ENCODE data around the gene KLKB1. TPM values are rescaled to one million over a fixed set of nuclear protein-coding genes. Genes with fewer than 3 reads are reported as not detected.

The KLKB1 gene
- total RNA-seq, 4 donors from 2014 or later, result 0.81 to 3.1 (median 1.1) TPM

- Histone ChIP-seq H3K27me3 (peaks cover 7% of the 10 kb centered on the region), H3K9me3 (no peaks in the 10 kb centered on the region), H3K4me1 (no peaks in the 10 kb centered on the region), H3K36me3 (no peaks in the 10 kb centered on the region), H3K27ac (no peak overlapping the region), H3K4me3 (no peak overlapping the region)
- no peak for ATAC-seq
- WGBS, 2 donors (ENCODE audit: low coverage in 1 of 2), result 85% methylated on average over 10 to 12 of the region's 12 CpGs
- no peak for TF ChIP-seq CTCF (IDR thresholded peaks at IDR 0.05)
- TF ChIP-seq POLR2A (IDR thresholded peaks at IDR 0.05), result no peak
- no peak for TF ChIP-seq EP300 (IDR thresholded peaks at IDR 0.05)
- TF ChIP-seq POLR2AphosphoS5 (IDR thresholded peaks at IDR 0.05), result no peak
Measured at GRCh38 chr4:186285147-186285546, 57.8 kb downstream of the KLKB1 start.

GRCh38 chr4:186286581-186286980 lies 59.3 kb downstream of the KLKB1 start:
- 78 to 83% methylated on average over 3 of the region's 3 CpGs for WGBS, 2 donors (ENCODE audit: low coverage in 1 of 2)
- TF ChIP-seq CTCF (IDR thresholded peaks at IDR 0.05) (no peak), EP300 (IDR thresholded peaks at IDR 0.05) (no peak), POLR2AphosphoS5 (IDR thresholded peaks at IDR 0.05) (no peak)
- peaks cover 7% of the 10 kb centered on the region for H3K27me3 ChIP-seq
- H3K4me1 ChIP-seq, result no peaks in the 10 kb centered on the region
- no peak for ATAC-seq
- H3K4me3 ChIP-seq, result no peak overlapping the region
- no peak overlapping the region for H3K27ac ChIP-seq
- H3K9me3 ChIP-seq, result no peaks in the 10 kb centered on the region
- H3K36me3 ChIP-seq, result no peaks in the 10 kb centered on the region

DNA sequence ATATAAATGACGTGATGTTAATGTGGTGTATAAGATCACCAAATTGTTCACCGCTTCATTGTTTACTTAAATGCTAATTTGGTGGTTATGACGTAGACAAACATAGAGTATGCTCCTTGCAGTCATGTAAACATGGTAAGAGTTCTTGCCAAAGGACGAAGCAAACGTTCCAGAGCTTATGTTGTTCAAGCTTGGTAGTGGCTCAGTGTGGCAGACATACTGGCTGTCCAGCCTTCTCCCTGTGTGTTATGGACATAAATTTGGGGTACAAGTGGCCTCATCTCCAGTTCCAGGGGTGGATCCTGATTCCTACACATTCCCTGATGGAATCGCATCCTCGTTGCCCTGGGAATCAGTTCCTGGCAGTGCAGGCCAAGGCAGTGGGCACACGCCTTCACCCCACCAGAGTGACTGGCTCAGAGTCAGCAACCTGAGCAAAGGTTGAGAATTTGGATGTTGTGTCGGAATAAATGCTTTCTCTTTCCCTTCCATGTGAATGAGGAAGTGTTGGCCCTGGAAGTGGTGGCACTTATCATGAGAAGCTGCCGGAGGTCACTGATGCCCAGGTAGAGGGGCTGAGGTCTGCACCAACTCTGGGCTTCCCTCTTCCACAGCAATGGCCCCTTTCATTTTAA lies 64.1 kb downstream of the KLKB1 start:
- 75 to 83% methylated on average over 5 to 9 of the region's 10 CpGs for WGBS, 2 donors (ENCODE audit: low coverage in 1 of 2)

GRCh38 chr4:186294160-186294559 lies 66.9 kb downstream of the KLKB1 start:
- Histone ChIP-seq H3K4me1 (no peaks in the 10 kb centered on the region), H3K27ac (no peak overlapping the region), H3K4me3 (no peak overlapping the region), H3K9me3 (no peaks in the 10 kb centered on the region), H3K27me3 (peaks cover 25% of the 10 kb centered on the region), H3K36me3 (no peaks in the 10 kb centered on the region)
- TF ChIP-seq POLR2AphosphoS5 (IDR thresholded peaks at IDR 0.05) (no peak), CTCF (IDR thresholded peaks at IDR 0.05) (no peak), EP300 (IDR thresholded peaks at IDR 0.05) (no peak), POLR2A (IDR thresholded peaks at IDR 0.05) (no peak)
- WGBS, 2 donors (ENCODE audit: low coverage in 1 of 2), result 82 to 96% methylated on average over 3 to 7 of the region's 9 CpGs
- no peak for ATAC-seq

More for the DNA sequence above, 64.1 kb downstream of the KLKB1 start:
- H3K4me3 ChIP-seq, result no peak overlapping the region
- TF ChIP-seq EP300 (IDR thresholded peaks at IDR 0.05), result no peak
- no peak for TF ChIP-seq CTCF (IDR thresholded peaks at IDR 0.05)
- TF ChIP-seq POLR2AphosphoS5 (IDR thresholded peaks at IDR 0.05), result no peak
- TF ChIP-seq POLR2A (IDR thresholded peaks at IDR 0.05), result no peak
- no peak overlapping the region for H3K27ac ChIP-seq
- no peaks in the 10 kb centered on the region for H3K4me1 ChIP-seq
- no peak for ATAC-seq
- H3K9me3 ChIP-seq, result no peaks in the 10 kb centered on the region
- no peaks in the 10 kb centered on the region for H3K36me3 ChIP-seq
- peaks cover 7% of the 10 kb centered on the region for H3K27me3 ChIP-seq

DNA sequence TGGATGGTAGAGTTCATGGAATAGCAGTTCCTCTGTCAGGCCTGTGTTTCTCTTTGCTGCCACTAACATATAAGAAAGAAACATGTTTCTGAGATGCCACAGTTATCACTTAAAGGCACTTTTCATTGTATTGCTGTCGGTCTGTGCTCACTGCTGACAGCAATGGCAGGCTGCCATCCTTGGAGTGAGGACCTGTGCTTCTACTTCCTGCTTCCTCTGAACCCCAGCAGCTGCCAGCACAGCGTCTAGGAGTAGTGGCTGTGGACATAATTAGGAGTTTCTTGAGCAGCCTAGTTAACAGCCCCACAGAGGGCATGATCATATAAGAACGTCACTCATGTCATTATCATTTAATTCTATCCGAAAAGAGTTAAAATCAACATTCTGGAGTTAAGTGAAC lies 69.2 kb downstream of the KLKB1 start:
- 42 to 47% methylated on average over 3 to 4 of the region's 4 CpGs for WGBS, 2 donors (ENCODE audit: low coverage in 1 of 2)
- H3K27ac ChIP-seq, result no peak overlapping the region
- no peak overlapping the region for H3K4me3 ChIP-seq
- ATAC-seq, result no peak
- no peaks in the 10 kb centered on the region for H3K9me3 ChIP-seq
- TF ChIP-seq EP300 (IDR thresholded peaks at IDR 0.05), result no peak
- no peak for TF ChIP-seq POLR2A (IDR thresholded peaks at IDR 0.05)
- TF ChIP-seq CTCF (IDR thresholded peaks at IDR 0.05), result no peak
- no peak for TF ChIP-seq POLR2AphosphoS5 (IDR thresholded peaks at IDR 0.05)
- no peaks in the 10 kb centered on the region for H3K36me3 ChIP-seq
- peaks cover 23% of the 10 kb centered on the region for H3K27me3 ChIP-seq
- H3K4me1 ChIP-seq, result no peaks in the 10 kb centered on the region

Data from gastroesophageal sphincter (tissue), 4 donors.